GM23248 (cell line): Measurements from ENCODE around the gene ZNF32. TPM values are rescaled to one million over a fixed set of nuclear protein-coding genes. Genes with fewer than 3 reads are reported as not detected.

ENCODE experiments used
- DNase-seq: peaks from one replicate; pipeline ENCODE4 v3.0.0-alpha.2; 2015
- H2AFZ ChIP-seq: fragments of 200-600 bp; sonication (generic); 2 replicates; pipeline ENCODE4 v1.6.1; 2016; ENCODE audit warnings: antibody characterized with exemption
- H3F3A ChIP-seq: fragments of 200-600 bp; sonication (generic); 2 replicates; pipeline ENCODE4 v1.6.1; 2016; ENCODE audit warnings: mild to moderate bottlenecking, antibody characterized with exemption, mixed run types; ENCODE audit not compliant: insufficient read depth
- H3K27ac ChIP-seq: fragments of 200-600 bp; sonication (generic); 2 replicates; pipeline ENCODE4 v1.5.1; 2016; ENCODE audit warnings: mild to moderate bottlenecking
- H3K27me3 ChIP-seq: fragments of 200-600 bp; sonication (generic); replicated peaks from 2 replicates; pipeline ENCODE4 v1.6.1; 2016; ENCODE audit warnings: mild to moderate bottlenecking; ENCODE audit not compliant: insufficient read depth
- H3K36me3 ChIP-seq: fragments of 200-600 bp; sonication (generic); 2 replicates; pipeline ENCODE4 v1.6.1; 2016; ENCODE audit warnings: low read depth, mild to moderate bottlenecking
- H3K4me1 ChIP-seq: fragments of 200-600 bp; sonication (generic); 2 replicates; pipeline ENCODE4 v1.6.1; 2016; ENCODE audit warnings: mild to moderate bottlenecking; ENCODE audit not compliant: insufficient read depth
- H3K4me2 ChIP-seq: fragments of 200-600 bp; sonication (generic); one replicate; pipeline ENCODE4 v1.6.1; 2016; ENCODE audit warnings: mild to moderate bottlenecking; ENCODE audit not compliant: unreplicated experiment
- H3K4me3 ChIP-seq: fragments of 200-600 bp; sonication (generic); 2 replicates; pipeline ENCODE4 v1.5.1; 2016; ENCODE audit warnings: mild to moderate bottlenecking
- H3K79me2 ChIP-seq: fragments of 200-600 bp; sonication (generic); 2 replicates; pipeline ENCODE4 v1.6.1; 2016; ENCODE audit warnings: mild to moderate bottlenecking; ENCODE audit not compliant: insufficient read depth
- H3K9ac ChIP-seq: fragments of 200-600 bp; sonication (generic); 2 replicates; pipeline ENCODE4 v1.6.1; 2016; ENCODE audit warnings: mild to moderate bottlenecking
- H3K9me2 ChIP-seq: fragments of 200-600 bp; sonication (generic); 2 replicates; pipeline ENCODE4 v1.6.1; 2016; ENCODE audit warnings: mixed run types, mild to moderate bottlenecking, moderate library complexity; ENCODE audit not compliant: insufficient read depth
- H3K9me3 ChIP-seq: fragments of 200-600 bp; sonication (generic); one replicate; pipeline ENCODE4 v1.6.1; 2017; ENCODE audit warnings: low read depth
- H4K20me1 ChIP-seq: fragments of 200-600 bp; sonication (generic); 2 replicates; pipeline ENCODE4 v1.6.0; 2016; ENCODE audit not compliant: insufficient read depth
- EZH2 ChIP-seq: fragments of 200-600 bp; sonication (generic); IDR thresholded peaks from 2 replicates; pipeline ENCODE4 v1.6.1; 2018; ENCODE audit warnings: antibody characterized with exemption, mild to moderate bottlenecking; ENCODE audit not compliant: insufficient read depth, poor library complexity, severe bottlenecking
- EZH2phosphoT487 ChIP-seq: fragments of 200-600 bp; sonication (generic); IDR thresholded peaks from 2 replicates; pipeline ENCODE4 v1.6.1; 2018; ENCODE audit warnings: antibody characterized with exemption, moderate library complexity, mild to moderate bottlenecking, low read depth; ENCODE audit not compliant: insufficient read depth
- WGBS, 2 experiments: methylation state at CpG; one replicate each; pipeline ENCODE4 v1.1.6; 2015 to 2017; ENCODE audit warnings: low lambda C conversion rate in 2 of 2, low coverage in 1 of 2; ENCODE audit errors: missing lambda C conversion rate in 2 of 2; 5-methylcytosine and 5-hydroxymethylcytosine counted together
- in situ Hi-C: fragments of 300-500 bp; cut with MboI; formaldehyde crosslinking; loops from 2 replicates; pipeline ENCODE4 v1.15.0; 2020
- polyA plus RNA-seq: library from polyadenylated mRNA; unstranded; fragments of >200 nt; fragmentation: Nextera tagmentation; extraction: Ambion mirVana; gene quantifications from 2 replicates; pipeline ENCODE4 v1.2.1, GENCODE V29; 2016
- total RNA-seq: library from RNA; depleted of rRNA; stranded (reverse); fragments of >200 nt; shearing (Covaris generic); gene quantifications from 2 replicates; pipeline ENCODE4 v1.2.3, GENCODE V29; 2014

The ZNF32 gene
- total and polyA plus RNA-seq, 2 experiments from 2014 or later = 24.6 to 42.1 TPM

DNA sequence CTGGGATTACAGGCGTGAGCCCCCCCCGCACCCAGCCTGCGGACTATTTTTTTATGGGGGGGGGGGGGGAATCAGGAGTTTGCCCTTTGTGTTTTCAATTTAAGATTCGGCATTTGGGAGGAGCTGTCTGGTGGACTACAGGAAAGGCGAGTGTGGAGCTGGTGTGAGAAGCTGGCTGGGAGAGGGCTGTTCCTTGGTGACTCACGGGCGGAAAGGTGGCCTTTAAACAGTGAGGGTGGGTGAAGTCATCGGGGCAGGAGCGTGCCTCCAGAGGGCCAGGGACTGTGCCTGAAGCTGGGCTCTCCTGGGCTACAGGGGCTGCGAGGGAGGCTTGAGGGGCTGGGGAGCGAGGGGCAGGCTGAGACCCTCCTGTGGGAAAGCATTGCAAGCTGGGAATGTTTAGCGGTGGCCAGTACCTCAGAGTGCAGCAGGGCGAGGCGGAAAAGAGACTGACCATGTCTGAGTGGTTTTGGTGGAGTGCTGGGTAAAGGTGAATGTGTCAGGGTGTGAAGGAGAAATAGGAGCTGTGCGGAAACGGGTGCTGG is 39.7 kb upstream of the ZNF32 start:
- no peak for DNase-seq
- 96% methylated on average over 15 to 16 of the region's 16 CpGs for WGBS, 2 experiments
- H3F3A ChIP-seq = peaks cover 24% of the 10 kb centered on the region
- no peak overlapping the region for H3K4me3 ChIP-seq
- no peak overlapping the region for H3K4me2 ChIP-seq
- no peak overlapping the region for H3K27ac ChIP-seq
- H3K4me1 ChIP-seq = peaks cover 33% of the 10 kb centered on the region
- no peaks in the 10 kb centered on the region for H3K79me2 ChIP-seq
- H4K20me1 ChIP-seq = no peaks in the 10 kb centered on the region
- no peaks in the 10 kb centered on the region for H3K9me3 ChIP-seq
- in situ Hi-C loops = no loop called here
- H3K36me3 ChIP-seq = no peaks in the 10 kb centered on the region
- H3K27me3 ChIP-seq = no peaks in the 10 kb centered on the region
- H2AFZ ChIP-seq = no peak overlapping the region
- no peak overlapping the region for H3K9ac ChIP-seq
- no peaks in the 10 kb centered on the region for H3K9me2 ChIP-seq
- TF ChIP-seq EZH2phosphoT487 (no peak), EZH2 (no peak)

DNA sequence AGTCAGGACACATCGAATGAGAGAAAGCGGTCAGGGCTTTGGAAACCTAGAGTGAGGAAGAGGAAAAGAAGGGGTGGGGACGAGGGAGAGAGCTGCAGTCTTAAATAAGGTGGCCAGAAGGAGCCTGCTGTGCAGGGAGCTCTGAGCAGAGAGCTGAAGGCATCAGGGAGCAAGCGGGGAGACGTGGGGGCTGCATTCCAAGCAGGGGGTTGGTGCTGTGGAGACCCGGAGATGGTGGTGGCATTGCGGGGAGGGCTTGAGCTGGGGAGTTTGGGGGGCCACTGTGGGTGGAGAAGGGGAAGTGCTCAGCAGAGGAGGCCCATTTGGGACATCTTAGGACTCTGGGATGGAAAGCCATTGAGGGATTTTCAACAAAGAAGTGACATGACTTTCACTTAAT is 38.7 kb upstream of the ZNF32 start:
- TF ChIP-seq EZH2phosphoT487 (no peak), EZH2 (no peak)
- peaks cover 35% of the 10 kb centered on the region for H3F3A ChIP-seq
- H3K27me3 ChIP-seq = no peaks in the 10 kb centered on the region
- 86% methylated on average over 7 of the region's 7 CpGs for WGBS, 2 experiments
- no peaks in the 10 kb centered on the region for H3K9me2 ChIP-seq
- H3K4me3 ChIP-seq = no peak overlapping the region
- H4K20me1 ChIP-seq = no peaks in the 10 kb centered on the region
- DNase-seq = no peak
- H3K9ac ChIP-seq = no peak overlapping the region
- no peaks in the 10 kb centered on the region for H3K36me3 ChIP-seq
- H2AFZ ChIP-seq = no peak overlapping the region
- H3K79me2 ChIP-seq = no peaks in the 10 kb centered on the region
- no peak overlapping the region for H3K4me2 ChIP-seq
- no peak overlapping the region for H3K27ac ChIP-seq
- in situ Hi-C loops = no loop called here
- no peaks in the 10 kb centered on the region for H3K9me3 ChIP-seq
- H3K4me1 ChIP-seq = peaks cover 34% of the 10 kb centered on the region

DNA sequence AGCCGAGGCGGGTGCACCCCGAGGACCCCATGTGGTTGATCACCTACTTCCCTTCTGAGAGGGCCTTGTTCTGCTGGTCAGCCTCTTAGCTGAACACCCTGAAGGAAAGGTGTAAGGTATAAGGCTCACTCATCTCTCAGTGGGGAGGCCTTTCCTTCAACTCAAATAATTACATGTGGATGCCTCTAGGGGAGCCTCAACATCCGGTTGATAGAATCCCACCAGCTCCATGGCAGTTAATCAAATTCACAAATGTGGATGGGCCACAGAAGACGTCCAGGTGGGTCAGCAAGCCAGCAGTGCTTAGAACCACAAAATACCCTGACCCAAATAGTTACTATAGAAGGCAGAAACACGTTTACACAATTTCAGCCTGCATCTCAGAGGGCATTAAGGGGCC is 37.7 kb upstream of the ZNF32 start:
- Histone ChIP-seq H3K36me3 (no peaks in the 10 kb centered on the region), H3K27ac (no peak overlapping the region), H4K20me1 (no peaks in the 10 kb centered on the region), H3K9me2 (no peaks in the 10 kb centered on the region), H2AFZ (no peak overlapping the region), H3K4me1 (peaks cover 24% of the 10 kb centered on the region), H3K27me3 (no peaks in the 10 kb centered on the region), H3K4me2 (no peak overlapping the region), H3K9ac (no peak overlapping the region), H3K9me3 (no peaks in the 10 kb centered on the region), H3F3A (peaks cover 36% of the 10 kb centered on the region), H3K79me2 (no peaks in the 10 kb centered on the region), H3K4me3 (no peak overlapping the region)
- in situ Hi-C loops = no loop called here
- no peak for DNase-seq
- TF ChIP-seq EZH2phosphoT487 (no peak), EZH2 (no peak)
- WGBS, 2 experiments = 86 to 88% methylated on average over 6 of the region's 6 CpGs

DNA sequence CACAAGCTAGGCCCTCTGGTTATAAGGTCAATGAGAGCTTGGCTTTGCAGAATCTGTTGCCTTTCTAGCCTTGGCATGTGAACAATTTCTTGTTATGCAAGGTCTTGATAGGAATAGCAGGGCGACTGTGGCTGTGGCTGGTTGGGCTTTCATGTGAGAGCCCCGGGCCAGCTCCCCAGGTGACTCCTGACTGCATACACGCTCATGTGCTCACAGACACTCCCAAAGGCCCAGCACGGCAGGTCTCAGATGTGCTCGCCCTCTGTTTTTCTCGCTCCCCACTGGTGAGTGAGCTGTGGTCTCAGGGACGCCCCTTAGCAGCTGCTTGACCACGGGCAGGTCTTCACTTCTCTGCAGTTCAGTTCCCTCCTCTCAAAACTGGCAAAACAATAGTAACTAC is 37.1 kb upstream of the ZNF32 start:
- H3K27ac ChIP-seq = no peak overlapping the region
- H2AFZ ChIP-seq = no peak overlapping the region
- no peaks in the 10 kb centered on the region for H4K20me1 ChIP-seq
- no peak overlapping the region for H3K9ac ChIP-seq
- no peaks in the 10 kb centered on the region for H3K9me3 ChIP-seq
- no peak for DNase-seq
- no peaks in the 10 kb centered on the region for H3K79me2 ChIP-seq
- no peak overlapping the region for H3K4me3 ChIP-seq
- H3K36me3 ChIP-seq = no peaks in the 10 kb centered on the region
- no peaks in the 10 kb centered on the region for H3K9me2 ChIP-seq
- H3K4me1 ChIP-seq = peaks cover 18% of the 10 kb centered on the region
- TF ChIP-seq EZH2 = no peak
- no peak for TF ChIP-seq EZH2phosphoT487
- no peaks in the 10 kb centered on the region for H3K27me3 ChIP-seq
- H3K4me2 ChIP-seq = no peak overlapping the region
- 79 to 84% methylated on average over 8 of the region's 8 CpGs for WGBS, 2 experiments
- in situ Hi-C loops = no loop called here
- peaks cover 30% of the 10 kb centered on the region for H3F3A ChIP-seq

DNA sequence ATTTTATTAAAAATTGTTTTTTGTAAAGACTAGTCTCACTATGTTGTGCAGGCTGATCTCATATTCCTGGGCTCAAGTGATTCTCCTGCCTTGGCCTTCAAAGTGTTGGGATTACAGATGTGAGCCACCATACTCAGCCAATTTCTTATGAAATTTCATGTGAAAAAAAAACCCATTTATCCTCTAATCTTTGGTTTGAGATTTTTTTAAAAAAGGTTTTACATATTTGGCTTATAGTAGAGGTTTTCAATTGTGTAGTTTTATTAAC is 35.5 kb upstream of the ZNF32 start:
- H3K9ac ChIP-seq = no peak overlapping the region
- no peak overlapping the region for H3K27ac ChIP-seq
- no peak for TF ChIP-seq EZH2phosphoT487
- no peak for TF ChIP-seq EZH2
- H3K4me2 ChIP-seq = no peak overlapping the region
- no peaks in the 10 kb centered on the region for H3K9me2 ChIP-seq
- no peaks in the 10 kb centered on the region for H3K79me2 ChIP-seq
- H3K4me1 ChIP-seq = peaks cover 20% of the 10 kb centered on the region
- peaks cover 29% of the 10 kb centered on the region for H3F3A ChIP-seq
- no peaks in the 10 kb centered on the region for H4K20me1 ChIP-seq
- H3K9me3 ChIP-seq = no peaks in the 10 kb centered on the region
- H3K27me3 ChIP-seq = no peaks in the 10 kb centered on the region
- no peaks in the 10 kb centered on the region for H3K36me3 ChIP-seq
- DNase-seq = no peak
- in situ Hi-C loops = no loop called here
- no peak overlapping the region for H2AFZ ChIP-seq
- H3K4me3 ChIP-seq = no peak overlapping the region
